ENCODE measurements around the gene DAD1.

- TF ChIP-seq POLR2A (IDR thresholded peaks at IDR 0.05; ENCODE audit: low read length) = no peak
- no peak for TF ChIP-seq GATA1 (IDR thresholded peaks at IDR 0.05; ENCODE audit: low read depth, low read length)
Measured at GRCh38 chr14:22607291-22607690, 18.3 kb upstream of the DAD1 start.
